H9 (cell line): Measurements from ENCODE around the gene KCNH2. TPM values are rescaled to one million over a fixed set of nuclear protein-coding genes. Genes with fewer than 3 reads are reported as not detected.
A peak's percentile ranks its signal among the peaks of the same experiment; 100 is the strongest.

Experiments used
- DNase-seq: peaks from one replicate; pipeline ENCODE4 v3.0.0-alpha.2; 2017
- H2AFZ ChIP-seq: one replicate; pipeline ENCODE4 v1.6.1; 2013; ENCODE audit warnings: mild to moderate bottlenecking, low read length, control low read depth, moderate library complexity
- H2AK5ac ChIP-seq: 2 replicates; pipeline ENCODE4 v1.6.1; 2013; ENCODE audit warnings: low read length, control low read depth, mixed read lengths; ENCODE audit not compliant: insufficient read length
- H2BK120ac ChIP-seq: one replicate; pipeline ENCODE4 v1.6.1; 2013; ENCODE audit warnings: low read depth, mild to moderate bottlenecking, low read length, control low read depth, inconsistent platforms; ENCODE audit not compliant: poor library complexity, severe bottlenecking
- H2BK12ac ChIP-seq: 2 replicates; pipeline ENCODE4 v1.6.1; 2013; ENCODE audit warnings: low read length, control low read depth, mixed read lengths, low read depth; ENCODE audit not compliant: insufficient read length
- H2BK15ac ChIP-seq: 2 replicates; pipeline ENCODE4 v1.6.1; 2013; ENCODE audit warnings: low read depth, low read length, control low read depth
- H2BK20ac ChIP-seq: one replicate; pipeline ENCODE4 v1.6.1; 2013; ENCODE audit warnings: low read depth, mild to moderate bottlenecking, low read length, control low read depth, inconsistent platforms; ENCODE audit not compliant: poor library complexity, severe bottlenecking
- H2BK5ac ChIP-seq: 2 replicates; pipeline ENCODE4 v1.6.1; 2013; ENCODE audit warnings: low read length, control low read depth, mixed read lengths; ENCODE audit not compliant: insufficient read length
- H3K14ac ChIP-seq: 2 replicates; pipeline ENCODE4 v1.6.1; 2013; ENCODE audit warnings: low read length, control low read depth; ENCODE audit not compliant: insufficient read depth
- H3K18ac ChIP-seq: 2 replicates; pipeline ENCODE4 v1.6.1; 2013; ENCODE audit warnings: low read depth, mild to moderate bottlenecking, mixed read lengths, low read length, control low read depth; ENCODE audit not compliant: insufficient read length
- H3K23ac ChIP-seq: 2 replicates; pipeline ENCODE4 v1.6.1; 2013; ENCODE audit warnings: low read length, control low read depth, mixed read lengths, low read depth; ENCODE audit not compliant: insufficient read length
- H3K23me2 ChIP-seq: 2 replicates; pipeline ENCODE4 v1.6.1; 2013; ENCODE audit warnings: low read depth, mild to moderate bottlenecking, mixed read lengths, low read length, control low read depth; ENCODE audit not compliant: insufficient read length, poor library complexity, severe bottlenecking
- H3K27ac ChIP-seq: 2 replicates; pipeline ENCODE4 v1.5.1; 2013; ENCODE audit warnings: low read length, control low read depth, mixed read lengths, low read depth; ENCODE audit not compliant: insufficient read length
- H3K27me3 ChIP-seq: 2 replicates; pipeline ENCODE4 v1.6.1; 2013; ENCODE audit warnings: low read length, control low read depth, inconsistent platforms; ENCODE audit not compliant: insufficient read depth
- H3K4ac ChIP-seq: 2 replicates; pipeline ENCODE4 v1.6.1; 2013; ENCODE audit warnings: low read depth, mild to moderate bottlenecking, control low read depth, inconsistent platforms, low read length, moderate library complexity
- H3K4me1 ChIP-seq: 2 replicates; pipeline ENCODE4 v1.6.1; 2013; ENCODE audit warnings: low read length, control low read depth, inconsistent platforms; ENCODE audit not compliant: insufficient read depth
- H3K4me2 ChIP-seq: 2 replicates; pipeline ENCODE4 v1.6.1; 2013; ENCODE audit warnings: low read length, control low read depth, mixed read lengths; ENCODE audit not compliant: insufficient read length, insufficient read depth
- H3K56ac ChIP-seq: 2 replicates; pipeline ENCODE4 v1.6.1; 2013; ENCODE audit warnings: low read depth, mild to moderate bottlenecking, mixed read lengths, low read length, control low read depth; ENCODE audit not compliant: insufficient read length
- H3K79me1 ChIP-seq: 2 replicates; pipeline ENCODE4 v1.6.1; 2013; ENCODE audit warnings: low read depth, mild to moderate bottlenecking, moderate library complexity, low read length, control low read depth, inconsistent platforms; ENCODE audit not compliant: insufficient read depth, poor library complexity, severe bottlenecking
- H3K79me2 ChIP-seq: 2 replicates; pipeline ENCODE4 v1.6.1; 2013; ENCODE audit warnings: low read length, control low read depth, inconsistent platforms; ENCODE audit not compliant: insufficient read depth
- H3K9ac ChIP-seq: 2 replicates; pipeline ENCODE4 v1.6.1; 2013; ENCODE audit warnings: low read length, control low read depth, mixed read lengths; ENCODE audit not compliant: insufficient read length; ENCODE audit errors: extremely low read depth
- H3K9me3 ChIP-seq: one replicate; pipeline ENCODE4 v1.6.1; 2013; ENCODE audit warnings: low read depth, low read length, inconsistent platforms; ENCODE audit not compliant: control insufficient read depth
- H3T11ph ChIP-seq: one replicate; pipeline ENCODE4 v1.6.1; 2013; ENCODE audit warnings: mild to moderate bottlenecking, low read length, control low read depth, inconsistent platforms
- H4K20me1 ChIP-seq: one replicate; pipeline ENCODE4 v1.6.1; 2013; ENCODE audit not compliant: control insufficient read depth, insufficient read length, insufficient read depth
- H4K5ac ChIP-seq: 2 replicates; pipeline ENCODE4 v1.6.1; 2013; ENCODE audit warnings: low read depth, mild to moderate bottlenecking, mixed read lengths, low read length, control low read depth; ENCODE audit not compliant: insufficient read length
- H4K8ac ChIP-seq: replicated peaks from 2 replicates; pipeline ENCODE4 v1.6.1; 2013; ENCODE audit warnings: low read length, control low read depth, mixed read lengths, low read depth; ENCODE audit not compliant: insufficient read length
- H4K91ac ChIP-seq: 2 replicates; pipeline ENCODE4 v1.6.1; 2013; ENCODE audit warnings: low read depth, mild to moderate bottlenecking, moderate library complexity, mixed read lengths, low read length, control low read depth; ENCODE audit not compliant: insufficient read length
- H3K27ac Mint-ChIP-seq, 3 experiments: 2 replicates in 2 of 3; 3 replicates in 1 of 3; pipeline ENCODE4 v1.8.0; 2020 to 2021; ENCODE audit warnings: mixed read lengths in 3 of 3, mild to moderate bottlenecking in 1 of 3, moderate library complexity in 1 of 3
- H3K27me3 Mint-ChIP-seq: 2 replicates; pipeline ENCODE4 v1.8.0; 2021; ENCODE audit warnings: low read depth, mild to moderate bottlenecking, moderate library complexity, mixed read lengths
- H3K36me3 Mint-ChIP-seq, 3 experiments: 2 replicates in 2 of 3; 3 replicates in 1 of 3; pipeline ENCODE4 v1.8.0; 2020 to 2021; ENCODE audit warnings: low read depth in 3 of 3, mixed read lengths in 3 of 3; ENCODE audit not compliant: insufficient read depth in 1 of 3
- H3K4me1 Mint-ChIP-seq, 2 experiments: 2 replicates each; pipeline ENCODE4 v1.8.0; 2020; ENCODE audit warnings: mixed read lengths in 2 of 2
- H3K4me3 Mint-ChIP-seq, 2 experiments: 2 replicates in 1 of 2; 3 replicates in 1 of 2; pipeline ENCODE4 v1.8.0; 2020 to 2021; ENCODE audit warnings: mild to moderate bottlenecking in 2 of 2, mixed read lengths in 2 of 2, moderate library complexity in 1 of 2
- H3K9me3 Mint-ChIP-seq, 2 experiments: 2 replicates in 1 of 2; 3 replicates in 1 of 2; pipeline ENCODE4 v1.8.0; 2020; ENCODE audit warnings: mild to moderate bottlenecking in 2 of 2, mixed read lengths in 2 of 2, moderate library complexity in 1 of 2
- WGBS: extraction: QIAGEN DNeasy Blood & Tissue Kit; methylation state at CpG from one replicate; pipeline ENCODE4 v1.1.7; 2013; ENCODE audit warnings: missing lambda C conversion rate, low lambda C conversion rate, mixed read lengths; ENCODE audit not compliant: insufficient read length; ENCODE audit errors: extremely low coverage; 5-methylcytosine and 5-hydroxymethylcytosine counted together
- total RNA-seq: library from RNA; stranded (reverse); gene quantifications from 2 replicates; pipeline ENCODE4 v1.2.1, GENCODE V29; 2021
- TF ChIP-seq, protein P1 (sequence below): fragments of 200-600 bp; sonication (generic); conservative IDR thresholded peaks from 3 replicates; pipeline ENCODE4 v1.8.0; 2021; ENCODE audit warnings: antibody characterized with exemption, mild to moderate bottlenecking

Gene KCNH2
- total RNA-seq, 1 experiment from 2014 or later: 4.5 TPM

DNA sequence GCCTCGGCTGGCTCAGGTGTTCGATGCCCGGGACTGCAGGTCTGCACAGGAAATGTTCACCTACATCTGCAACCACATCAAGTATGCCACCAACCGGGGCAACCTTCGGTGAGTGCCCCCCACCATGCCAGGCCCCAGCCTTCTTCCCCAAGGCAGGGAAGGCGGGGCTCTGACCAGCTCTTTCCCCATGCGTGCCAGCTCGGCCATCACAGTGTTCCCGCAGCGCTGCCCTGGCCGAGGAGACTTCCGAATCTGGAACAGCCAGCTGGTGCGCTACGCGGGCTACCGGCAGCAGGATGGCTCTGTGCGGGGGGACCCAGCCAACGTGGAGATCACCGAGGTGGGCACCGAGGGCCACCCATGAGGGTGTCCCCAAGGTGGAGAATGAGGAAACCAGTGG is 20.2 kb upstream of the KCNH2 start:
- Histone ChIP-seq H3K27me3 (no peaks in the 10 kb centered on the region), H2BK15ac (no peak overlapping the region; the same call in 1 of the 2 replicates), H3K23ac (no peak overlapping the region), H2AFZ (no peak overlapping the region), H3K4me2 (no peak overlapping the region), H3K27ac (no peak overlapping the region), H2BK12ac (no peak overlapping the region), H2AK5ac (no peak overlapping the region), H2BK20ac (no peak overlapping the region), H3T11ph (no peak overlapping the region), H2BK120ac (no peak overlapping the region), H2BK5ac (no peak overlapping the region), H3K79me2 (no peaks in the 10 kb centered on the region), H3K14ac (no peak overlapping the region), H4K8ac (no peak overlapping the region), H4K5ac (no peak overlapping the region), H3K4ac (no peak overlapping the region), H3K23me2 (no peaks in the 10 kb centered on the region), H3K56ac (no peak overlapping the region), H3K18ac (no peak overlapping the region), H3K4me1 (no peaks in the 10 kb centered on the region; the same call in 1 of the 2 replicates), H4K91ac (no peak overlapping the region), H3K9me3 (no peaks in the 10 kb centered on the region), H3K9ac (no peak overlapping the region), H3K79me1 (no peaks in the 10 kb centered on the region), H4K20me1 (no peaks in the 10 kb centered on the region)
- H3K27ac Mint-ChIP-seq: no peak overlapping the region
- TF ChIP-seq, protein P1, sequence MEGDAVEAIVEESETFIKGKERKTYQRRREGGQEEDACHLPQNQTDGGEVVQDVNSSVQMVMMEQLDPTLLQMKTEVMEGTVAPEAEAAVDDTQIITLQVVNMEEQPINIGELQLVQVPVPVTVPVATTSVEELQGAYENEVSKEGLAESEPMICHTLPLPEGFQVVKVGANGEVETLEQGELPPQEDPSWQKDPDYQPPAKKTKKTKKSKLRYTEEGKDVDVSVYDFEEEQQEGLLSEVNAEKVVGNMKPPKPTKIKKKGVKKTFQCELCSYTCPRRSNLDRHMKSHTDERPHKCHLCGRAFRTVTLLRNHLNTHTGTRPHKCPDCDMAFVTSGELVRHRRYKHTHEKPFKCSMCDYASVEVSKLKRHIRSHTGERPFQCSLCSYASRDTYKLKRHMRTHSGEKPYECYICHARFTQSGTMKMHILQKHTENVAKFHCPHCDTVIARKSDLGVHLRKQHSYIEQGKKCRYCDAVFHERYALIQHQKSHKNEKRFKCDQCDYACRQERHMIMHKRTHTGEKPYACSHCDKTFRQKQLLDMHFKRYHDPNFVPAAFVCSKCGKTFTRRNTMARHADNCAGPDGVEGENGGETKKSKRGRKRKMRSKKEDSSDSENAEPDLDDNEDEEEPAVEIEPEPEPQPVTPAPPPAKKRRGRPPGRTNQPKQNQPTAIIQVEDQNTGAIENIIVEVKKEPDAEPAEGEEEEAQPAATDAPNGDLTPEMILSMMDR: no peak
- no peaks in the 10 kb centered on the region for H3K9me3 Mint-ChIP-seq
- H3K27me3 Mint-ChIP-seq: peaks cover 1% of the 10 kb centered on the region
- H3K4me3 Mint-ChIP-seq: no peak overlapping the region; a peak in 1 of 5 replicates
- no CpG with 5 or more reads among the region's 20 CpGs for WGBS
- peak; percentile 20 for DNase-seq
- peaks cover 0 to 15% of the 10 kb centered on the region in 2 experiments; a peak in 2 of 4 replicates for H3K4me1 Mint-ChIP-seq
- peaks cover 0 to 2% (median 0%) of the 10 kb centered on the region in 3 experiments; a peak in 1 of 7 replicates for H3K36me3 Mint-ChIP-seq
